SK-N-SH (cell line): ENCODE data around the gene JMJD8. TPM values are rescaled to one million over a fixed set of nuclear protein-coding genes. Genes with fewer than 3 reads are reported as not detected.

Source experiments
- CTCF ChIA-PET: fragments of 300-600, 350-600 bp; formaldehyde crosslinking; extraction: SDS; loops from one replicate; lab custom pipeline; 2021; lab: Yijun Ruan, JAX
- POLR2A ChIA-PET: fragments of 350-600 bp; sonication (Branson Sonifier 250); formaldehyde crosslinking; extraction: SDS; loops from one replicate; lab custom pipeline; 2020; ENCODE audit warnings: antibody characterized with exemption, inconsistent platforms; lab: Yijun Ruan, JAX
- DNase-seq: peaks from one replicate; pipeline ENCODE4 v3.0.0; 2012
- H2AFZ ChIP-seq: fragments of 200-600 bp; sonication (generic); 2 replicates; pipeline ENCODE4 v1.8.1; 2016; ENCODE audit warnings: antibody characterized with exemption, mild to moderate bottlenecking, low read depth
- H3F3A ChIP-seq: fragments of 200-600 bp; sonication (generic); replicated peaks from 2 replicates; pipeline ENCODE3; 2016; ENCODE audit warnings: antibody characterized with exemption, mild to moderate bottlenecking; ENCODE audit not compliant: insufficient read depth
- H3K27ac ChIP-seq, 2 experiments: fragments of 200-500 bp in 1 of 2; fragments of 200-600 bp in 1 of 2; sonication (Bioruptor generic) in 1 of 2; sonication (generic), shearing (Covaris generic) in 1 of 2; 2 replicates each; pipeline versions ENCODE4 v1.5.1 to v1.6.1; 2014 to 2016; ENCODE audit warnings: low read depth in 2 of 2, inconsistent platforms in 1 of 2, low read length in 1 of 2, mild to moderate bottlenecking in 1 of 2, mixed read lengths in 1 of 2
- H3K27me3 ChIP-seq: fragments of 200-600 bp; sonication (generic), shearing (Covaris generic); 2 replicates; pipeline ENCODE4 v1.6.1; 2016; ENCODE audit warnings: mixed run types; ENCODE audit not compliant: insufficient read depth
- H3K36me3 ChIP-seq, 2 experiments: fragments of 200-500 bp in 1 of 2; fragments of 200-600 bp in 1 of 2; sonication (Bioruptor generic) in 1 of 2; sonication (generic) in 1 of 2; replicated peaks in 1 of 2; 2 replicates each; pipeline versions ENCODE3 to v1.5.1; 2014 to 2016; ENCODE audit warnings: low read length in 1 of 2, mild to moderate bottlenecking in 1 of 2; ENCODE audit not compliant: insufficient read depth in 2 of 2, control insufficient read depth in 1 of 2
- H3K4me1 ChIP-seq, 2 experiments: fragments of 200-500 bp in 1 of 2; fragments of 200-600 bp in 1 of 2; sonication (Bioruptor generic) in 1 of 2; sonication (generic), shearing (Covaris generic) in 1 of 2; 2 replicates each; pipeline versions ENCODE4 v1.5.1 to v1.6.1; 2014 to 2016; ENCODE audit warnings: low read depth in 1 of 2, low read length in 1 of 2, mixed run types in 1 of 2; ENCODE audit not compliant: insufficient read depth in 2 of 2, control insufficient read depth in 1 of 2
- H3K4me2 ChIP-seq: fragments of 200-600 bp; sonication (generic), shearing (Covaris generic); 2 replicates; pipeline ENCODE4 v1.6.1; 2017; ENCODE audit warnings: mixed run types
- H3K4me3 ChIP-seq, 2 experiments: fragments of 200-500 bp in 1 of 2; fragments of 200-600 bp in 1 of 2; sonication (Bioruptor generic) in 1 of 2; sonication (generic), shearing (Covaris generic) in 1 of 2; 2 replicates each; pipeline versions ENCODE4 v1.5.1 to v1.8.1; 2014 to 2016; ENCODE audit warnings: low read depth in 2 of 2, inconsistent platforms in 1 of 2, low read length in 1 of 2, mild to moderate bottlenecking in 1 of 2, mixed read lengths in 1 of 2, moderate library complexity in 1 of 2
- H3K79me2 ChIP-seq: fragments of 200-600 bp; sonication (generic); 2 replicates; pipeline ENCODE4 v1.8.1; 2017; ENCODE audit warnings: mild to moderate bottlenecking; ENCODE audit not compliant: insufficient read depth
- H3K9ac ChIP-seq: fragments of 200-600 bp; sonication (generic); 2 replicates; pipeline ENCODE4 v1.6.1; 2017; ENCODE audit warnings: mixed run types
- H3K9me2 ChIP-seq: fragments of 200-600 bp; sonication (generic); 2 replicates; pipeline ENCODE4 v1.6.1; 2017; ENCODE audit warnings: mixed run types
- H3K9me3 ChIP-seq: fragments of 200-600 bp; sonication (generic); 2 replicates; pipeline ENCODE4 v1.6.1; 2017; ENCODE audit warnings: mixed run types, mild to moderate bottlenecking, moderate library complexity
- H4K20me1 ChIP-seq: fragments of 200-600 bp; sonication (generic); 2 replicates; pipeline ENCODE4 v1.6.1; 2017; ENCODE audit warnings: mild to moderate bottlenecking, mixed run types; ENCODE audit not compliant: insufficient read depth
- CHD2 ChIP-seq: fragments of 150-350 bp; IDR thresholded peaks from 2 replicates; pipeline ENCODE4 v1.6.1; 2018; ENCODE audit warnings: low read length; ENCODE audit not compliant: partially characterized antibody
- ELF1 ChIP-seq: IDR thresholded peaks from 2 replicates; pipeline ENCODE4 v1.4.0; 2012
- EP300 ChIP-seq, 2 experiments: IDR thresholded peaks; 2 replicates each; pipeline versions ENCODE4 v1.4.0 to v1.6.1; 2012; ENCODE audit warnings: borderline replicate concordance in 1 of 2, low read depth in 1 of 2, low read length in 1 of 2
- EZH2phosphoT487 ChIP-seq: fragments of 200-600 bp; sonication (generic); IDR thresholded peaks from 2 replicates; pipeline ENCODE4 v1.6.1; 2017; ENCODE audit warnings: low read depth, mixed run types, mild to moderate bottlenecking, antibody characterized with exemption, moderate library complexity, borderline replicate concordance
- FOSL2 ChIP-seq: IDR thresholded peaks from 2 replicates; pipeline ENCODE4 v1.4.0; 2012; ENCODE audit warnings: low read depth, mild to moderate bottlenecking, moderate library complexity, borderline replicate concordance
- FOXJ3 ChIP-seq: sonication (generic); formaldehyde crosslinking; IDR thresholded peaks from 2 replicates; pipeline ENCODE4 v1.5.1; 2020; ENCODE audit warnings: mild to moderate bottlenecking, missing genetic modification reagents
- FOXM1 ChIP-seq: IDR thresholded peaks from 2 replicates; pipeline ENCODE4 v1.4.0; 2012; ENCODE audit warnings: low read depth, mild to moderate bottlenecking
- GABPA ChIP-seq: IDR thresholded peaks from 2 replicates; pipeline ENCODE4 v1.4.0; 2012; ENCODE audit warnings: low read depth, mild to moderate bottlenecking
- MAX ChIP-seq: IDR thresholded peaks from 2 replicates; pipeline ENCODE4 v1.4.0; 2012; ENCODE audit warnings: low read depth
- MXI1 ChIP-seq: IDR thresholded peaks from 2 replicates; pipeline ENCODE4 v1.6.1; 2012; ENCODE audit warnings: mild to moderate bottlenecking, low read depth, low read length, improper control_type of control experiment
- NRF1 ChIP-seq: IDR thresholded peaks from 2 replicates; pipeline ENCODE4 v1.6.1; 2012; ENCODE audit warnings: low read depth, mild to moderate bottlenecking, low read length
- PBX3 ChIP-seq: IDR thresholded peaks from 2 replicates; pipeline ENCODE4; 2012
- POLR2AphosphoS5 ChIP-seq: IDR thresholded peaks from 2 replicates; pipeline ENCODE4 v1.6.1; 2012; ENCODE audit warnings: low read depth, low read length
- RAD21 ChIP-seq: IDR thresholded peaks from 2 replicates; pipeline ENCODE4 v1.6.1; 2012; ENCODE audit warnings: mild to moderate bottlenecking, low read length
- REST ChIP-seq: IDR thresholded peaks from 2 replicates; pipeline ENCODE4 v1.6.1; 2012; ENCODE audit warnings: mild to moderate bottlenecking, low read depth, low read length, moderate library complexity
- RFX5 ChIP-seq: IDR thresholded peaks from 2 replicates; pipeline ENCODE4 v1.6.1; 2012; ENCODE audit warnings: mild to moderate bottlenecking, improper control_type of control experiment, low read length
- SIN3A ChIP-seq: IDR thresholded peaks from 2 replicates; pipeline ENCODE4 v1.6.1; 2012; ENCODE audit warnings: low read depth, mild to moderate bottlenecking, low read length, moderate library complexity, borderline replicate concordance
- TAF1 ChIP-seq: IDR thresholded peaks from 2 replicates; pipeline ENCODE4 v1.6.1; 2012; ENCODE audit warnings: low read depth, mild to moderate bottlenecking, low read length, moderate library complexity, borderline replicate concordance
- TEAD4 ChIP-seq: IDR thresholded peaks from 2 replicates; pipeline ENCODE4 v1.4.0; 2012; ENCODE audit warnings: mild to moderate bottlenecking, borderline replicate concordance; ENCODE audit not compliant: insufficient read depth
- YY1 ChIP-seq: IDR thresholded peaks from 2 replicates; pipeline ENCODE4 v1.4.0; 2012; ENCODE audit warnings: low read depth, mild to moderate bottlenecking
- ZBTB33 ChIP-seq: IDR thresholded peaks from 2 replicates; pipeline ENCODE4 v1.4.0; 2012; ENCODE audit warnings: low read depth, borderline replicate concordance
- WGBS: methylation state at CpG from one replicate; pipeline ENCODE4 v1.1.6; 2017; ENCODE audit warnings: low lambda C conversion rate; 5-methylcytosine and 5-hydroxymethylcytosine counted together
- polyA plus RNA-seq, 3 experiments: library from polyadenylated mRNA; depleted of rRNA; stranded (reverse); fragments of >200 nt; gene quantifications; 2 replicates each; pipeline ENCODE4 v1.2.3, GENCODE V29; 2012

JMJD8 gene
- polyA plus RNA-seq, 1 of the 3 experiments (the other 2 are of a cell fraction) = 67.0 TPM

- no peak for TF ChIP-seq REST
- TF ChIP-seq GABPA = no peak
- TF ChIP-seq FOXM1 = no peak
- TF ChIP-seq ELF1 = no peak
- no peak for TF ChIP-seq FOSL2
These were observed 3.5 kb downstream of the JMJD8 start (continued) for GRCh38 chr16:680625-680945.

- peak within 1 kb of the TSS; percentile 96 for H3K4me2 ChIP-seq
- DNase-seq = peak; percentile 96
- H3K4me3 ChIP-seq = peak within 1 kb of the TSS; percentile 78 to 96
- POLR2A ChIA-PET = interaction anchor here (0.8 to 2.2 kb wide), 12 partner anchors 10 to 44 kb away, joined by 3 to 12 read pairs (median 3); partner anchors contain the start of genes METTL26, RHOT2, WDR24 and WDR90
- H3K9ac ChIP-seq = peak within 1 kb of the TSS; percentile 80
- WGBS = 2% methylated on average over 20 of the region's 91 CpGs
- CTCF ChIA-PET = interaction anchor here (0.8 to 3.8 kb wide), 9 partner anchors 10 to 91 kb away, joined by 3 to 20 read pairs (median 4); partner anchors contain the start of genes ANTKMT, METRN, RHOT2 and WDR24
- no peaks in the 10 kb centered on the region for H3K9me3 ChIP-seq
- TF ChIP-seq TAF1 = peak; percentile 41; the same call in 1 of the 2 replicates
- TF ChIP-seq MXI1 = peak; percentile 28; the same call in 1 of the 2 replicates
- TF ChIP-seq EZH2phosphoT487 = no peak
- TF ChIP-seq ZBTB33 = no peak
- TF ChIP-seq POLR2AphosphoS5 = peak; percentile 73
- no peak for TF ChIP-seq FOXJ3 (CRISPR knock-in tag)
- no peak for TF ChIP-seq SIN3A
- peak; percentile 79 for TF ChIP-seq GABPA
- peak; percentile 22 for TF ChIP-seq CHD2
- no peak for TF ChIP-seq TEAD4
- peak; percentile 67 for TF ChIP-seq MAX
- TF ChIP-seq NRF1 = peak; percentile 75
- TF ChIP-seq RFX5 = no peak
- peak in 1 of 2 experiments; percentile 34; a peak in 1 of 4 replicates for TF ChIP-seq EP300 (IDR thresholded peaks at IDR 0.05; ENCODE audit: borderline replicate concordance in 1 of 2, low read depth in 1 of 2, low read length in 1 of 2)
- peak; percentile 22; the same call in 1 of the 2 replicates for TF ChIP-seq PBX3
- TF ChIP-seq YY1 = no peak
- TF ChIP-seq RAD21 = no peak
- no peaks in the 10 kb centered on the region for H3K27me3 ChIP-seq
- H3K79me2 ChIP-seq = peaks cover 34% of the 10 kb centered on the region
- H3F3A ChIP-seq = peaks cover 10% of the 10 kb centered on the region
- peaks cover 13 to 26% of the 10 kb centered on the region in 2 experiments for H3K36me3 ChIP-seq
- peaks cover 23% of the 10 kb centered on the region for H4K20me1 ChIP-seq
- no peaks in the 10 kb centered on the region for H3K9me2 ChIP-seq
- H3K27ac ChIP-seq = peak within 1 kb of the TSS; percentile 86 to 98
- peaks cover 8 to 49% of the 10 kb centered on the region in 2 experiments; a peak in 2 of 4 replicates for H3K4me1 ChIP-seq
- 0 out of 2 replicates have a peak within 1 kb of the TSS, but pooled peaks have one; percentile 82 for H2AFZ ChIP-seq
These were observed 4.1 kb downstream of the JMJD8 start, which contains the start of gene STUB1 for GRCh38 chr16:679814-680624. TSS of gene STUB1 (plus strand) at chr16:680410. CDS start at chr16:680526, 116 bp downstream.
